CD4-positive, alpha-beta T cell treated with Interleukin-2 at 100 ng/mL for 4 hours (primary cell): ENCODE measurements around the gene STX17.
"Not testable (repeated sequence)": the region's sequence is repeated elsewhere in the genome, so short reads cannot be mapped to it uniquely, and the experiment has no call there.

ENCODE experiments used
- DNase-seq: peaks from one replicate; pipeline ENCODE4 v3.0.0-alpha.2; 2020; ENCODE audit warnings: low spot score

The STX17 gene

DNA sequence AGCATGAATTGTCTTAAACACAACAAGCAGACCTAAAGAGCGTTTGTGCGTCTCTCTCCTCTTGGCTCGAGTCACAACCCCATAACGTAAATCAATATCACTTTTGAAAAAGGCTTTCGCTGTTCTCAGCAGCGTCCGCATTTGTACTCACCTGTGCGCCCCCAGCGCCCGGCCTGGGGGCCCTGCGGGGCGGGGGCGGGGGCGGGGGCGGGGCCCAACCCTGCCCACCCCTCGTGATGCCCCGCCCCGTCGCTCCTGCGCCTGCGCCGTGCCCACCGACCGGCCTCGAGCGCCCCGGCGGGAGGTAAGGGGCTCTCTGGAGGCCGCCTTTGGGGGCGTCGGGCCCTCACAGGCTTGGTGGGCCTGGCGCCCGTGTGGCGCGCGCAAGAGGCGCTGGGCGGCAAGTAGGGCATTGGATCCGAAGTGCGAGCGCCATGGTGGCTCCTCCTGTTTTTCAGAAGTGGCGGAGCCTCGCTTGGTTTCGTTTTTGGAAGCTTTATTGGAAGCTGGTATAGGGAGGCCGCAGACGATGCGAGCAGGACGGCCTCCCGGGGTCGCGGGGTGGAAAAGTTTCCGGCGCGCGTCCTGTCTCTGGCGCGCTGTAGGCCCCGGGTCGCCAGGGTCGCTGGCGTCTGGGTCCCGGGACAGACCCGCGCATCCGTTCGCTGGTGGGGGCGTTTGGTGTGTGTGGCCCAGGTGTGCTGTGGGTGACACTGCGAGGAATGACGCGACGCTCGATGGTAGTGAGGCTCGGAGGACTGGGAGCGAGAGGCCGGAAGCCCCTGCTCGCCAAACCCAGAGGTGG, at the start of gene STX17:
Gene STX17, plus strand, starts transcription at position 252 of the 805 bp plus-strand sequence. CDS start 8,586 bp downstream, outside the sequence.
- peak; percentile 71 for DNase-seq

DNA sequence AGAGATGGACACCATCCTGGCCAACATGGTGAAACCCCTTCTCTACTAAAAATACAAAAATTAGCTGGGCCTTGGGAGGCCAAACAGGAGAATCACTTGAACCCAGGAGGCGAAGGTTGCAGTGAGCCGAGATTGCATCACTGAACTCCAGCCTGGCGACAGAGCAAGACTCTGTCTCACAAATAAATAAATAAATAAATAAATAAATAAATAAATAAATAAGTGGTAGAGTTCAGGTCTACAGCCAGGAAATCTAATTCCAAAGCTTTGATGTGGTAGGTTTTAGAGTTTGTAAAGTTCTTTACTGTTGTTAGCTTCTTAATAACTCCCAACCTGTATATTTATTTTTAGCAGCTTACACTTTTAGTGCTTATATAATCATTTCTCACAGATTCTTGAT, 48.9 kb upstream of the STX17 start:
- not testable (repeated sequence) for DNase-seq

GRCh38 chr9:99858087-99858486, 48.4 kb upstream of the STX17 start:
- DNase-seq = no peak

DNA sequence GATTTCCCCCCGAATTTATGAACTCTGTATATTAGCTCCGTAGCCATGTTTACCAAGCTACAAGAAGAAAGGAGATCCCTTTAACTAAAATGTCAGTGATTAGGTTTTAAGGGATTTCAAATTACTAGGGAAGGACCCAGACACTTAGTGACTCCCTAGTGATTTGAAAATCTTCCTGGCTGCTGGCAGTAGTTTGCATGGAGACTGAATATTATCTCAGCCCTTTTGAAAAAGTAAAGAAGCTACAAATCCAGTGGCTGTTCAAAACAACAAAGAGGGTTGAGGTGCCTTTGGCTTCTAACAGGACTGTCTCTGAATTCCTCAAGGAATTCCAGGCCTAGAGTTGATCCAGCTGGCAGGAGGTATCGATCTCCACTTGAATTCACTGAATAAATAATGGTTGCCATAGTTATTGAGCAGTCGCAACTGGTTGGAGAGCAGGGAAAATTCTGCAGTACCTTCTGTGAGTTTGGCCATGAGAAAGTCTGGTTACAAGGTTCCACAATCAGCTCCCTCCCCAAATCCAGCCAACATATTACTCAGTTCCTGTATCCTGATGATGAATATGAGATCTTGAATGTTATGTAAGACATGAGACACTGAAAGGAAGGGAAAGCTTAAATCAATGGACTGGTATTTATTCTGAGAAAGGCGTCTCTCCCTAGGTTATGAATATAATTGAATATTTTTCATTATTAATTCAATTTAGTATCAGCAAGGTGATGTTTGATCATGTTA, 47.0 kb upstream of the STX17 start:
- no peak for DNase-seq

DNA sequence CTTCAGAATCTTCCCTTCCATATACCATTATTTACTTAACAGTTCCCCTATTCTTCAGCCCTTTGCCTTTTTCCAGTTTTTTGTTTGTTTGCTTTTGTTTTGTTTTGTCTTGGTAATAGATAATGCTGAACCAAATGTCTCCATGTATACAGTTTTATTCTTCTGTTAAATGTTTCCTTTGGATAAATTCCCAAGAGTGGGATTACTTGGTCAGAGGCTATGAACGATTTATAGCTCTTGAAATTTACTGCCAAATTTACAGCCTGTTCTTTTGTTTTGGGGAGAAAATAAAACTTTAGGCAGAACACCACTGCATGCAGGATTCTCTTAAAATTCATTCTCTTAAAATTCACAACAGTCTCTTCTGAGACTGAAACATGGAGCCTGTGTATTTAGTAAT, 46.2 kb upstream of the STX17 start:
- no peak for DNase-seq

GRCh38 chr9:99863955-99864354, 42.5 kb upstream of the STX17 start:
- DNase-seq = no peak

DNA sequence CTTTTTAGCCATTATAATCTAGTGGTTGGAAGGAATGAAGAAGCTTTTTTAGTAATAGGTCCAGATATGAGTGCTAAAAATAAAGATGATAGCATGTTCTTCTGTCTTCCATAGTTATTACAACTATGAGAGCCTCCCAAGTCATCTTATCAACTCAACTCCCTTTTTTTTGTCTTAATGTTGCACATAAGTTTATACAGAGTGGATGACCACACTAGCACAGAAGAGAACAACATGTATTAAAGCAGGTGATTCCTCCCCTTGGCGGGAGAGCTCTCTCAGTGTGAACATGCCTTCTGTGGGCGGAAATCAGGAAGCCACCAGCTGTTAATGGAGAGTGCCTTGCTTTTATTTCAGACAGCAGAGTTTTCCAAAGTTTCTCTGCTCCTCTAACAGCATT, 40.1 kb upstream of the STX17 start:
- no peak for DNase-seq

DNA sequence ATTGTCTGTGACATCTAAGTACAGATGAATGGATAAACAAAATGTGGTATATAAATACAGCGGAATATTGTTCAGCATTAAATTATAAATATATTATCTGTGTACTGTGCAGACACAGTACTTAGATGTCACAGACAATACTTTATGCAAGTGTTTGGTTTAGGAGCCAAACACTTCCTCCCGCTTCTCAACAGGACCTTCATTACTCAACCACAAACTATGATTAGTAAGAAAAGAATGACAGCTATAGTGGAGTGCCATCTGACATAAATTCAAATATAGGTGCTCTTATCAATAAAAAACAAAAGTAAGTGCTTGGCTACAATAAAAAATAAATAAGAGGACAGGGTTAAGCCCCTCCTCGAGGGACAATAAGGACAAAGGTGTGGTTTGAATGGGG, 38.9 kb upstream of the STX17 start:
- no peak for DNase-seq

DNA sequence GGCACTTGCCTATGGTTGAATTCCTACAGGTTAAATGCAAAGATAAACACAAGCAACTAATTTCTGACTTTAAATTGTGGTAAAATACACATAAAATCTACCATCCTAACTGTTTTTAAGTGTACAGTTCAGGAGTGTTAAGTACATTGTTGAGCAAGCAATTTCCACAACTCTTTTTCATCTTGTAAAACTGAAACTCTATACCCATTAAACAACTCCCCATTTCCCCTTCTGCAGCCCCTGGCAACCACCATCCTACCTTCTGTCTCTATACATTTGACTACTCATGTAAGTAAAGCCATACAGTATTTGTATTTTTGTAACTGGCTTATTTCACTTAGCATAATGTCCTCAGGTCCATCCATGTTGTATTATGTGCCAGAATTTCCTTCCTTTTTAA, 38.5 kb upstream of the STX17 start:
- no peak for DNase-seq

- no peak for DNase-seq
These were observed 37.6 kb upstream of the STX17 start for GRCh38 chr9:99868845-99869244.

GRCh38 chr9:99870126-99870525, 36.3 kb upstream of the STX17 start:
- DNase-seq = no peak

GRCh38 chr9:99873531-99873930, 32.9 kb upstream of the STX17 start:
- DNase-seq = no peak

DNA sequence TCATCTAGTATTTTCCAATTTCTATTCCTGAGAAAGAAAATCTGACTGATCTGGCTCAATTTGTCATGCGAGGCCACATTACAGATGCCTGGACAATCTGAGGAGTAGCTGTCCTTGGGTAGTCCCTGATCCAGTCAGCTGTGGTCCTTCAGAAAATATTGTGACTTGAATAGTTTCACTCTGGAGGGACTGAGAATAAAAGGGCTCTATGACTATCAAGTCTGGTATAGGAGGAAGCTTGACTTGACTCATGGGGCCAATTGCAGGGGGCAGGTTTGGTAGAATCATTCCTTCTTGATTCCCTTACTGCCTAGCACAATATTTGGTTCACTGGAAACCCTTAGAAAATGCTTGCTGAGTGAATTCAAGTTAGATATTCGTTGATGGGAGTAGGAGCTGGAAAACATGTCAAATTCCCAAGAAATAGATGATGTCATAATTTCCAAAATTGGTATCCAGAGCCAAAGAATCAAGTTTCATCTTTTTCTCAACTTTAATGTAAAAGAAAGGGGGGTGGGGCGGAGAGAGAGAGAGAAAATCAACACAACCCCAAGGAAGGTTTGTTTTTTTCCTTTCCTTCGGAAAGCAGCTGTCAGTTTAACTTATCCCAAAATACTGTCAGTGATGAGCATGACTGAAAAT, 32.4 kb upstream of the STX17 start:
- no peak for DNase-seq

- no peak for DNase-seq
These were observed 30.3 kb upstream of the STX17 start for GRCh38 chr9:99876190-99876589.

GRCh38 chr9:99878651-99879050, 27.8 kb upstream of the STX17 start:
- DNase-seq = no peak

- DNase-seq = no peak
These were observed 24.7 kb upstream of the STX17 start for GRCh38 chr9:99881769-99882168.

GRCh38 chr9:99885747-99886146, 20.7 kb upstream of the STX17 start:
- DNase-seq = no peak

DNA sequence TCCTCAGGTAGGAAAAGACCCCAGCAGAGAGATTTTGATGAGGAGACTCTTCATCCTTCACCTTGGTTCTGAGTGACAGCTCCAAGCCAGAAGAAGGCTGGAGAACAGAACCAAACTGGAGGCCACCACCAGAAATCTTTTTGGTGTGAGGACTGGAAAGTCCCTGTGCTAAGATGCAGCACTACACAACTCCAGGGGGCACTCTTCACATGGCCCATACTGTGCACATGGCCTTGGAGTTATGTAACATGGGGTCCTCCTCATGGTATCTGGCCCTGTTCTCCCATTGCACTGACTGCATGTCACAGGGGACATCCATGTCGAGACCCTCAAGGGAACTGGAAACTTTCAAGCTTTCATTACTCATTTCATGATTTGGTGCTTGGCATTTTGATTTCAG, 17.3 kb upstream of the STX17 start:
- DNase-seq = no peak

GRCh38 chr9:99894826-99895225, 11.6 kb upstream of the STX17 start:
- DNase-seq = no peak

GRCh38 chr9:99895510-99895909, 10.9 kb upstream of the STX17 start:
- DNase-seq = no peak

DNA sequence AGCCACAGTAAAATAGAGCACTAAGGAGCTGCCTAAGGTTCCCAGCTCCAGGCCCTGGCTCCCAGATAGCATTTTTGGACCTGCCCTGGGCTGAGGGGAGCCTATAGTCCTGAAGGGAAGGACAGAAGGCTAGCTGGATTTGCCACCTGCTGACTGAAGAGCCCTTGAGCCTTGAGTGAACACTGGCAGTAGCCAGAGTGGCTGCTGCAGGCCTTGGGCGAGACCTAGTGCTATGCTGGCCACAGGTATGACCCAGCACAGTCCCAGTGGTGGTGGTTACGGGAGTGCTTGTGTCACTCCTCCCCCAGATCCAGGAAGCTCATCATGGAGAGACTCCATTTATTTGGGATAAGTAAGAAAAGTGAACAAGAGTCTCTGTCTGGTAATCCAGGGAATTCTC, 10.3 kb upstream of the STX17 start:
- DNase-seq = no peak

- DNase-seq = no peak
These were observed 3.1 kb upstream of the STX17 start for GRCh38 chr9:99903393-99903792.

- no peak for DNase-seq
These were observed 536 bp upstream of the STX17 start for GRCh38 chr9:99905833-99906402.
